ENCODE results near the gene PARD3.

- TF ChIP-seq CTCF (IDR thresholded peaks at IDR 0.05) (no peak), POLR2A (IDR thresholded peaks at IDR 0.05) (no peak)
These were observed 365.3 kb downstream of the PARD3 start for GRCh38 chr10:34449836-34450235.
